Measurements from ENCODE around the gene TECPR1.

The TECPR1 gene

DNA sequence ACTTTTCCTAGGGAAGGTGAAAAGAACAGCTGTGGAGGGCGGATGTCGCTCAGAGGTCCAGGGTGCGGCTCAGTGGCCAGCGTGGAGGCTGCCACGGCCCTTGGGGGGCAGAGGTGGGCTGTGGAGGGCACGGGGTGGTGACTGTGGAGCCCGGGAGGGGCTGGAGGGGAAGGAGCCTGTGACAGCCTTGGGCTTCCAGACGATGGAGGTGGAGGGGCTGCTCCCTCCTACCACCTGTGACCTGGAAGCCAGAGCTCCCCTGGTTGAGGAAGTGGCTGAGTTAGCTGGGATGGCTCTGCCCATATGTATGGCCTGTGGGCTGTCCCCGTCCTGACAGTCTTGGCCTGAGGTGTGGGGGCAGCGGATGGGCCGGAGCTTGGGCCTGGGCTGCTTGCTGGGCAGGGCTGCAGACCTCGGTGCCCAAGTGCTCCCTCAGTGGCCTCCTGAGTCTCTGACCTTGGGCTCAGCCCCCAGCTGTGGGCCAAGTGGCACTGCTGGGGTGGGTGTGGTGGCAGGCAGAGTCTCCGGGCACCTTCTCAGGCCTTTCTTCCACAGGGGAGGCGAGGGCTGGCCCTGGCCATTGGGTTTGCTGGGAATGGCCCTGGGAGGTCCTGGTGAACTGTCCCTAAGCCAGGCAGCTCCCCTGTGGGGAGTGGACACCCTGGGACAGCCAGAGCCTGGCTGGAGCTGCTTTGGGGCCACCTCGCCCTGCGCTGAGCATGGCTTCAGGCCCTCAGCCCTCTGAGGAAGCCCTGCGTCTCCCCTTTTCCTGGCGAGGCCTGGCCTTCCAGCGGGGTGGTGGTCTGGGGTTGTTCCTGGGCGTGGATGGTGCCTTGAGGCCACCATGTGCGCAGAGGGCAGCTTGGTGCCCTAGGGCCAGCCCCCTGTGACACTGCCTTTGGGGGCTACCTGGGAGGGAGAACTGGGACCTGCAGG is 33.4 kb upstream of the TECPR1 start:
- H3K4me2 ChIP-seq (ENCODE audit: low read length) = no peak overlapping the region
- peaks cover 23% of the 10 kb centered on the region for H3K79me1 ChIP-seq (ENCODE audit: low read length)
- no peak for DNase-seq
- H3K27me3 ChIP-seq (ENCODE audit: insufficient read depth, low read length, poor library complexity) = no peaks in the 10 kb centered on the region
- H2BK5ac ChIP-seq (ENCODE audit: low read length) = no peak overlapping the region
- H4K5ac ChIP-seq (ENCODE audit: low read length) = no peak overlapping the region
- no peak overlapping the region for H3K4me3 ChIP-seq (ENCODE audit: low read length)
- H3K27ac ChIP-seq (ENCODE audit: low read depth, low read length) = peak overlapping the region; percentile 51
- H2BK15ac ChIP-seq (replicated peaks; ENCODE audit: low read depth) = no peak overlapping the region
- no peak overlapping the region for H3K23ac ChIP-seq (ENCODE audit: low read length)
- H4K8ac ChIP-seq (ENCODE audit: low read depth, low read length) = no peak overlapping the region
- peak overlapping the region; percentile 8 for H3K9ac ChIP-seq (ENCODE audit: low read length)
- no peaks in the 10 kb centered on the region for H3K36me3 ChIP-seq (ENCODE audit: control insufficient read depth, insufficient read depth, low read length)
- H3K79me2 ChIP-seq (ENCODE audit: control insufficient read depth, insufficient read depth, low read length) = peaks cover 11% of the 10 kb centered on the region
- no peak overlapping the region for H3K4ac ChIP-seq (ENCODE audit: low read depth, low read length)
- H3K56ac ChIP-seq (ENCODE audit: low read length) = peak overlapping the region; percentile 25
- no CpG with 5 or more reads among the region's 21 CpGs for WGBS (ENCODE audit: extremely low coverage, insufficient coverage, low lambda C conversion rate)
- no peak overlapping the region for H2BK120ac ChIP-seq (ENCODE audit: low read depth, low read length)
- H3K4me1 ChIP-seq (ENCODE audit: control insufficient read depth, low read depth, low read length) = peaks cover 4% of the 10 kb centered on the region
- H2AK5ac ChIP-seq (ENCODE audit: low read length) = no peak overlapping the region
- no peak overlapping the region for H3K18ac ChIP-seq (ENCODE audit: low read length)

DNA sequence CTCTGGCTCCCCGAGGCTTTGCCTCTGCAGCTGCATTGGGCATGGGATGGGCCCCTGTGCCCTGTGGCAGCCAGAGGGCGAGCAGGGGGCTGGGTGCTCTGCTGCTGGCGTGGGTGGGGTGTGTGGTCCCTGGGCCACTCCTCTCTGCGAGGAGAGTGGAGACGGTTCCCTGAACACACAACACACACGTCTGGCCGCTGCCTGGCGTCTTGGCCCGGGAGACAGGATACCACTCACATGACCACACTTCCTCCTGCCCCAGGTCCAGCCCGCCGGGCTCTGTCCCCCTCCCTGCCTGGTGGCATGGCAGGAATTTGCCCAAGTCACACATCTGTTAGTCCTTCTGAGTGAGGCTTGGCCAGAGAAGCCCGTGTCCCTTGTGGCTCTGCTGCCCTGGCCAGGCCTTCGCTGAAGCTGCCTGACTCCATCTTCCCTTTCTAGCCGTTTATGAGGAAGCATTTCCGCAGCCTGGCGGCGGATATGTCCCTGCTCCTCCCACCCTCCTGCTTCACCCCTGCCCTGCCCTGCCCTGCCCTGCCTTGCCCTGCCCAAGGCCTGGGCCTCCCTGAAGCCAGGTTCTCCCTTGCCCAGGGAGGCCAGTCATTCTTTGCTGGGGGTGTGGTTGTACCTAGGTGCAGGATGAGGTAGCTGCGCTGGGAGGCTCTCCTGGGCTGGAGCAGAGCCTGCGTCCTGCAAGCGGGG is 32.5 kb upstream of the TECPR1 start:
- no peak overlapping the region for H3K4ac ChIP-seq (ENCODE audit: low read depth, low read length)
- no peaks in the 10 kb centered on the region for H3K36me3 ChIP-seq (ENCODE audit: control insufficient read depth, insufficient read depth, low read length)
- no peak overlapping the region for H3K9ac ChIP-seq (ENCODE audit: low read length)

DNA sequence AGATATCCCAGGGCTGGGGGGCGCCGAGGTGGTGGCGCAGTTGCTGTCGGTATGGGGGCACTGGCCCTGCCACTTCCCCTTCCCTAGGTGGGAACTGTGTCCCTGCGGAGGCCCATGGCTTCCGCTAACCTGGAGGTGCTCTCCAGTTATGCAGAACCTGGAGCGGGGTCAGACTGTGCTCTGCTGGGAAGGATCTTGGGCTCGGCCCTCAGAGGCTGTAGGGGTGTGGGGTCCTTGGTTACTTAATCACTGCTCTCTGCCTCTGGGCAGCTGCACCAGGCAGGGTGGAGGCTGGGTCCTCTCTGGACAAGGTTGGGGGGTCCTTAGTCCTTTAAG is 31.8 kb upstream of the TECPR1 start:
- Histone ChIP-seq H4K8ac (ENCODE audit: low read depth, low read length) (no peak overlapping the region), H3K27me3 (ENCODE audit: insufficient read depth, low read length, poor library complexity) (no peaks in the 10 kb centered on the region), H2AK5ac (ENCODE audit: low read length) (no peak overlapping the region), H3K9ac (ENCODE audit: low read length) (peak overlapping the region; percentile 14), H3K27ac (ENCODE audit: low read depth, low read length) (no peak overlapping the region), H3K79me1 (ENCODE audit: low read length) (peaks cover 23% of the 10 kb centered on the region), H3K23ac (ENCODE audit: low read length) (no peak overlapping the region), H3K79me2 (ENCODE audit: control insufficient read depth, insufficient read depth, low read length) (peaks cover 11% of the 10 kb centered on the region), H3K56ac (ENCODE audit: low read length) (no peak overlapping the region), H2BK5ac (ENCODE audit: low read length) (no peak overlapping the region), H3K4me1 (ENCODE audit: control insufficient read depth, low read depth, low read length) (peaks cover 4% of the 10 kb centered on the region), H2BK120ac (ENCODE audit: low read depth, low read length) (no peak overlapping the region), H3K4me2 (ENCODE audit: low read length) (no peak overlapping the region), H4K5ac (ENCODE audit: low read length) (no peak overlapping the region), H2BK15ac (replicated peaks; ENCODE audit: low read depth) (no peak overlapping the region), H3K4me3 (ENCODE audit: low read length) (no peak overlapping the region), H3K4ac (ENCODE audit: low read depth, low read length) (no peak overlapping the region), H3K18ac (ENCODE audit: low read length) (no peak overlapping the region), H3K36me3 (ENCODE audit: control insufficient read depth, insufficient read depth, low read length) (no peaks in the 10 kb centered on the region)
- DNase-seq = no peak
- WGBS (ENCODE audit: extremely low coverage, insufficient coverage, low lambda C conversion rate) = no CpG with 5 or more reads among the region's 8 CpGs

More for the DNA sequence above, 32.5 kb upstream of the TECPR1 start:
- no peak overlapping the region for H3K4me2 ChIP-seq (ENCODE audit: low read length)
- WGBS (ENCODE audit: extremely low coverage, insufficient coverage, low lambda C conversion rate) = no CpG with 5 or more reads among the region's 20 CpGs
- H4K8ac ChIP-seq (ENCODE audit: low read depth, low read length) = no peak overlapping the region
- peaks cover 23% of the 10 kb centered on the region for H3K79me1 ChIP-seq (ENCODE audit: low read length)
- no peak overlapping the region for H2BK120ac ChIP-seq (ENCODE audit: low read depth, low read length)
- no peak overlapping the region for H2BK15ac ChIP-seq (replicated peaks; ENCODE audit: low read depth)
- peak; percentile 73 for DNase-seq
- H2BK5ac ChIP-seq (ENCODE audit: low read length) = no peak overlapping the region
- H4K5ac ChIP-seq (ENCODE audit: low read length) = no peak overlapping the region
- H3K4me3 ChIP-seq (ENCODE audit: low read length) = no peak overlapping the region
- no peak overlapping the region for H3K27ac ChIP-seq (ENCODE audit: low read depth, low read length)
- no peak overlapping the region for H3K23ac ChIP-seq (ENCODE audit: low read length)
- no peak overlapping the region for H2AK5ac ChIP-seq (ENCODE audit: low read length)
- H3K56ac ChIP-seq (ENCODE audit: low read length) = peak overlapping the region; percentile 52
- no peaks in the 10 kb centered on the region for H3K27me3 ChIP-seq (ENCODE audit: insufficient read depth, low read length, poor library complexity)
- H3K18ac ChIP-seq (ENCODE audit: low read length) = no peak overlapping the region
- H3K79me2 ChIP-seq (ENCODE audit: control insufficient read depth, insufficient read depth, low read length) = peaks cover 11% of the 10 kb centered on the region
- peaks cover 4% of the 10 kb centered on the region for H3K4me1 ChIP-seq (ENCODE audit: control insufficient read depth, low read depth, low read length)

DNA sequence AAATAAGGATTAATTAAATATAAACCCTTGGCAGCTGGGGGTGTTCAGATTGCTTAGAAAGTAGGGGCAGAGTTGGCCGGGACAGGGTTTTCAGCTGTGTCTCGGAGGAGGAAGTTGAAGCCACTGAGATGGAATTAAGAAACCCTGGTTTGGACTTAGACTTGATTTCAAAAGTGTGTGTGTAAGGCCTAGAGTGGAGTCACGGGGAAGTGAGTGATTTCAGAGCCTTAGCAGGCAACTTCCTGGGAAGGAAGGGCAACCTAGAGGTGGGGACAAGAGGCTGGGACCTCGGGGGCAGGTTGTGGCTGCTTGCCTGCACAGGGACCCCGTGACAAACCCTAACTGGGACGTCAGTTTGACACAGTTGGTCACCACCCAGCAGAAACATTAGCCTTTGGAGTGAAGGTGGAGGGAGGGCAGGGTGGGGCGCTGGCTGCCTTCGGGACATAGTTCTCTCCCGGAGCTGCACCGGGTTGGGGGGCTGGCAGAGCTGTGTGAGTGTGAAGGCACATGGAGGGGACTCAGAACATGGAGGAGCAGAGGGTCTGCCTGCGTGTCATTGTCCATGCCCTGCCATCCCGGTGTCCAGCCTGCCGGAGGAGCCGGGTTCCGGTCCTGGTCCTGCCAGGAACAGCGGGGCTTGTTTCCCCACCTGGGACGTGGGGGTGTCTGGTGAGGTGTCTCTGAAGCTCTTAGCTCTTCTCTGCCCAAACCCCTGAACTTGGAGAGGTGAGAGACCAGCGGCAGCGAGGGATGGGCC is 31.3 kb upstream of the TECPR1 start:
- H3K36me3 ChIP-seq (ENCODE audit: control insufficient read depth, insufficient read depth, low read length) = no peaks in the 10 kb centered on the region
- no peak overlapping the region for H2BK15ac ChIP-seq (replicated peaks; ENCODE audit: low read depth)
- H3K18ac ChIP-seq (ENCODE audit: low read length) = no peak overlapping the region
- H3K4ac ChIP-seq (ENCODE audit: low read depth, low read length) = no peak overlapping the region
- H3K9ac ChIP-seq (ENCODE audit: low read length) = peak overlapping the region; percentile 32
- no peaks in the 10 kb centered on the region for H3K27me3 ChIP-seq (ENCODE audit: insufficient read depth, low read length, poor library complexity)
- peaks cover 4% of the 10 kb centered on the region for H3K4me1 ChIP-seq (ENCODE audit: control insufficient read depth, low read depth, low read length)
- no CpG with 5 or more reads among the region's 19 CpGs for WGBS (ENCODE audit: extremely low coverage, insufficient coverage, low lambda C conversion rate)
- H3K56ac ChIP-seq (ENCODE audit: low read length) = peak overlapping the region; percentile 34
- DNase-seq = no peak
- no peak overlapping the region for H2BK120ac ChIP-seq (ENCODE audit: low read depth, low read length)
- H3K27ac ChIP-seq (ENCODE audit: low read depth, low read length) = no peak overlapping the region
- H2BK5ac ChIP-seq (ENCODE audit: low read length) = no peak overlapping the region
- H2AK5ac ChIP-seq (ENCODE audit: low read length) = no peak overlapping the region
- H3K79me2 ChIP-seq (ENCODE audit: control insufficient read depth, insufficient read depth, low read length) = peaks cover 11% of the 10 kb centered on the region
- H3K79me1 ChIP-seq (ENCODE audit: low read length) = peaks cover 23% of the 10 kb centered on the region
- H3K23ac ChIP-seq (ENCODE audit: low read length) = no peak overlapping the region
- no peak overlapping the region for H3K4me3 ChIP-seq (ENCODE audit: low read length)
- H4K5ac ChIP-seq (ENCODE audit: low read length) = no peak overlapping the region
- no peak overlapping the region for H4K8ac ChIP-seq (ENCODE audit: low read depth, low read length)
- H3K4me2 ChIP-seq (ENCODE audit: low read length) = peak overlapping the region; percentile 11

DNA sequence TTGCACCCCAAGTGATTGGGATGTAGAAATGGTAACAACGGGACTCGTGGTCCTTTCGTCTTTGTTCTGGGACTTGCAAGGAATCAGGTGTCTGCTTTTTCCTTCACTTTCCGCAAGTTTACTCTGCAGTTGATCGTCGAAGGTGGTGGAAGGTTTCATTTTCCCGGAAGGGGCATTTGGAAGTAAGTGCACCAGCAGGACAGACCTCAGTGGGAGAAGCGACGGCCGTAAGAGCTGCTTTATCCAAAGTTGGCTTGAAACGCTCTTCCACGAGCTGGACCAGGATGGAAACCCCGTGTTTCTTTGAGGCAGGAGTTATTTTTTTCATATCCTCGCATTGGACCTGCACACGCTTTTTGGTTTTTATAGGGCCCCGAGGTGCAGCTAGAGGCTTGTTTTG is 30.7 kb upstream of the TECPR1 start:
- H3K36me3 ChIP-seq (ENCODE audit: control insufficient read depth, insufficient read depth, low read length) = no peaks in the 10 kb centered on the region
- H2BK5ac ChIP-seq (ENCODE audit: low read length) = no peak overlapping the region
- H4K8ac ChIP-seq (ENCODE audit: low read depth, low read length) = no peak overlapping the region
- peak overlapping the region; percentile 77 for H3K4me3 ChIP-seq (ENCODE audit: low read length)
- H3K18ac ChIP-seq (ENCODE audit: low read length) = no peak overlapping the region
- peak overlapping the region; percentile 66 for H3K23ac ChIP-seq (ENCODE audit: low read length)
- H3K56ac ChIP-seq (ENCODE audit: low read length) = peak overlapping the region; percentile 82
- H3K27me3 ChIP-seq (ENCODE audit: insufficient read depth, low read length, poor library complexity) = no peaks in the 10 kb centered on the region
- H3K27ac ChIP-seq (ENCODE audit: low read depth, low read length) = no peak overlapping the region
- H4K5ac ChIP-seq (ENCODE audit: low read length) = no peak overlapping the region
- H2BK120ac ChIP-seq (ENCODE audit: low read depth, low read length) = no peak overlapping the region
- no peak overlapping the region for H2AK5ac ChIP-seq (ENCODE audit: low read length)
- H3K4me1 ChIP-seq (ENCODE audit: control insufficient read depth, low read depth, low read length) = peaks cover 4% of the 10 kb centered on the region
- H3K9ac ChIP-seq (ENCODE audit: low read length) = peak overlapping the region; percentile 89
- H2BK15ac ChIP-seq (replicated peaks; ENCODE audit: low read depth) = no peak overlapping the region
- peak overlapping the region; percentile 45 for H3K4me2 ChIP-seq (ENCODE audit: low read length)
- no peak for DNase-seq
- WGBS (ENCODE audit: extremely low coverage, insufficient coverage, low lambda C conversion rate) = no CpG with 5 or more reads among the region's 16 CpGs
- no peak overlapping the region for H3K4ac ChIP-seq (ENCODE audit: low read depth, low read length)
- peaks cover 23% of the 10 kb centered on the region for H3K79me1 ChIP-seq (ENCODE audit: low read length)
- peaks cover 11% of the 10 kb centered on the region for H3K79me2 ChIP-seq (ENCODE audit: control insufficient read depth, insufficient read depth, low read length)

All from mesendoderm (in vitro differentiated cells).